OCI-LY3 (cell line): ENCODE results near the gene DCBLD1.
A peak's percentile ranks its signal among the peaks of the same experiment; 100 is the strongest.

Experiments
- H2AFZ ChIP-seq: fragments of 200-600, 300-600 bp; shearing (Covaris generic); 2 replicates; pipeline ENCODE4 v1.6.0; 2014; ENCODE audit warnings: antibody characterized with exemption, low read depth, low read length
- H3K27ac ChIP-seq: fragments of 200-600, 300-600 bp; sonication (generic); 2 replicates; pipeline ENCODE4 v1.5.1; 2014; ENCODE audit warnings: mild to moderate bottlenecking, low read length, moderate library complexity, mixed read lengths
- H3K27me3 ChIP-seq: fragments of 200-600, 300-600 bp; sonication (generic); 2 replicates; pipeline ENCODE4 v1.6.1; 2014; ENCODE audit warnings: low read depth, low read length, mixed read lengths
- H3K36me3 ChIP-seq: fragments of 200-600, 300-600 bp; sonication (generic); replicated peaks from 2 replicates; pipeline ENCODE3; 2014; ENCODE audit warnings: low read depth, low read length, mixed read lengths
- H3K4me1 ChIP-seq: fragments of 300-600, 200-600 bp; sonication (generic); 2 replicates; pipeline ENCODE4 v1.6.1; 2014; ENCODE audit warnings: low read length, mixed read lengths
- H3K4me2 ChIP-seq: fragments of 200-600, 300-600 bp; sonication (generic); 2 replicates; pipeline ENCODE4 v1.6.1; 2014; ENCODE audit warnings: low read length, mixed read lengths
- H3K4me3 ChIP-seq: fragments of 300-600, 200-600 bp; sonication (generic); 2 replicates; pipeline ENCODE4 v1.5.1; 2014; ENCODE audit warnings: antibody characterized with exemption, mild to moderate bottlenecking, low read length, moderate library complexity
- H3K79me2 ChIP-seq: fragments of 300-600, 200-600 bp; shearing (Covaris generic); 2 replicates; pipeline ENCODE4 v1.6.1; 2014; ENCODE audit warnings: mild to moderate bottlenecking, low read length, mixed read lengths
- H3K9ac ChIP-seq: fragments of 300-600, 200-600 bp; shearing (Covaris generic); 2 replicates; pipeline ENCODE4 v1.6.0; 2014; ENCODE audit warnings: mild to moderate bottlenecking, low read length, moderate library complexity
- H3K9me3 ChIP-seq: fragments of 200-600, 300-600 bp; shearing (Covaris generic); 2 replicates; pipeline ENCODE4 v1.6.1; 2014; ENCODE audit warnings: low read length, mixed read lengths; ENCODE audit not compliant: insufficient read depth
- H4K20me1 ChIP-seq: fragments of 200-600, 300-600 bp; sonication (generic); 2 replicates; pipeline ENCODE4 v1.6.1; 2016; ENCODE audit warnings: low read length, mixed read lengths; ENCODE audit not compliant: insufficient read depth
- EZH2phosphoT487 ChIP-seq: fragments of 200-600 bp; shearing (Covaris generic); IDR thresholded peaks from 2 replicates; pipeline ENCODE4 v1.6.1; 2018; ENCODE audit warnings: antibody characterized with exemption, mixed run types, low read depth
- TF ChIP-seq, protein P1 (sequence below): fragments of 200-600, 300-600 bp; sonication (generic); IDR thresholded peaks from 2 replicates; pipeline ENCODE4 v1.5.1; 2014; ENCODE audit warnings: antibody characterized with exemption, low read length, low read depth

The DCBLD1 gene

DNA sequence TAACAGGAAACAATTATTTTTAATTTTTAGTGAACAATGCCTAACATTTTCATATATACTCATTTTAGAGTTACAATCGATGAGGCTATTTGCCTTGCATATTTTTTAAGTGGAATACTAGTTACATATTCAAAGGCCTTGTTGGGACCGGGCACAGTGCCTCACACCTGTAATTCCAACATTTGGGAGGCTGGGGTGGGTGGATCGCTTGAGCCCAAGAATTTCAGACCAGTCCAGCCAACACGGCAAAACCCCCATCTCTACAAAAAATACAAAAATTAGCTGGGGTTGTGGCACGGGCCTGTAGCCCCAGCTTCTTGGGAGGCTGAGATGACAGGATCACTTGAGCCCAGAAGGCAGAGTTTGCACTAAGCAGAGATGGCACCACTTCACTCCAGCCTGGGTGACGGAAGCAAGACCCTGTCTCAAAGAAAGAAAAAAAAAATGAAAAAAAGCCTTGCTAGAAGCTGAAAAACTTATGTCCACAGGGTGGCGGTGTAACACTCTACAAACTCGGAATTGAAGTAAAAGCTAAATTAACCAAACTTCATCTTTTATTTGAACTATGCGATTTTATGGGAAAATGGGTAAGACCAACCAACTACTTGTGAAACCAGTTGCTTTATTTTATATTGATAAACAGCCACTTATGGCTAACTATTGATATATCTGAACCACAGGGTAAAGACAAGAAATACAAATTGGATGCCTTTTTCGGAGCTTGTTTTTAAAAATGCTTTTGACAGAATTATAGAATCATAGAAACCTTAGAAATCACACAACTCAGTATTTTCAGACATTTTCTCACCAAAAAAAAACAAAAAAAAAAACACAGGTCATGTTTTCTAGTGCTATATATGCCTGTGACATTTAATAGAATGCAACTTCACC lies 32.7 kb upstream of the DCBLD1 start:
- H2AFZ ChIP-seq: peak overlapping the region; percentile 78
- H3K4me2 ChIP-seq: peak overlapping the region; percentile 83
- peak overlapping the region; percentile 74 for H3K4me3 ChIP-seq
- H3K9ac ChIP-seq: peak overlapping the region; percentile 52
- H3K27me3 ChIP-seq: no peaks in the 10 kb centered on the region
- no peaks in the 10 kb centered on the region for H3K36me3 ChIP-seq
- H3K4me1 ChIP-seq: peaks cover 5% of the 10 kb centered on the region; the same call in 1 of the 2 replicates
- H3K27ac ChIP-seq: no peak overlapping the region
- no peaks in the 10 kb centered on the region for H3K9me3 ChIP-seq
- H4K20me1 ChIP-seq: no peaks in the 10 kb centered on the region
- no peaks in the 10 kb centered on the region for H3K79me2 ChIP-seq
- TF ChIP-seq EZH2phosphoT487: no peak
- TF ChIP-seq, protein P1, sequence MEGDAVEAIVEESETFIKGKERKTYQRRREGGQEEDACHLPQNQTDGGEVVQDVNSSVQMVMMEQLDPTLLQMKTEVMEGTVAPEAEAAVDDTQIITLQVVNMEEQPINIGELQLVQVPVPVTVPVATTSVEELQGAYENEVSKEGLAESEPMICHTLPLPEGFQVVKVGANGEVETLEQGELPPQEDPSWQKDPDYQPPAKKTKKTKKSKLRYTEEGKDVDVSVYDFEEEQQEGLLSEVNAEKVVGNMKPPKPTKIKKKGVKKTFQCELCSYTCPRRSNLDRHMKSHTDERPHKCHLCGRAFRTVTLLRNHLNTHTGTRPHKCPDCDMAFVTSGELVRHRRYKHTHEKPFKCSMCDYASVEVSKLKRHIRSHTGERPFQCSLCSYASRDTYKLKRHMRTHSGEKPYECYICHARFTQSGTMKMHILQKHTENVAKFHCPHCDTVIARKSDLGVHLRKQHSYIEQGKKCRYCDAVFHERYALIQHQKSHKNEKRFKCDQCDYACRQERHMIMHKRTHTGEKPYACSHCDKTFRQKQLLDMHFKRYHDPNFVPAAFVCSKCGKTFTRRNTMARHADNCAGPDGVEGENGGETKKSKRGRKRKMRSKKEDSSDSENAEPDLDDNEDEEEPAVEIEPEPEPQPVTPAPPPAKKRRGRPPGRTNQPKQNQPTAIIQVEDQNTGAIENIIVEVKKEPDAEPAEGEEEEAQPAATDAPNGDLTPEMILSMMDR: peak; percentile 76

DNA sequence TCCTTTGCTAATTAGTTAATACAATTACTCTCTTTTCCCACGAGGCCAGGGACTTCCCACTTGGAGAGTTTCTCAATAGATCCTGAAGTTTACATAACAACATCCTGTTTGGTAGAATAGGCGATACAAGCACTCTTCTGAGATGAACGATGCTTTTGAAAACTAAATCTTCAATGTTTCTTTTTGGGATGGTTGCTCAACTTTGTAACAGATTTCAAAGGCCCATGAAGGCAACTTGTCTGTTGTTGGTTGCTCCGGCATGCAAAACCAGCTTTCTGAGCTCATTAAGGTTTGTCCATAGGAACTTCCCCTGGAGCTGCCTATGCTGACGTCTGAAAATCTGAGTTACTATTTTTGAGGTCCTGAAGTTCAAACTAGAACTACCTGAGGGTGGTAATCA lies 30.8 kb upstream of the DCBLD1 start:
- Histone ChIP-seq H3K9me3 (no peaks in the 10 kb centered on the region), H3K36me3 (no peaks in the 10 kb centered on the region), H3K9ac (no peak overlapping the region), H4K20me1 (no peaks in the 10 kb centered on the region), H3K4me3 (no peak overlapping the region), H3K27me3 (no peaks in the 10 kb centered on the region), H3K4me2 (no peak overlapping the region), H2AFZ (no peak overlapping the region), H3K79me2 (no peaks in the 10 kb centered on the region), H3K27ac (no peak overlapping the region), H3K4me1 (peaks cover 5% of the 10 kb centered on the region; the same call in 1 of the 2 replicates)
- TF ChIP-seq, protein P1: no peak
- TF ChIP-seq EZH2phosphoT487: no peak

DNA sequence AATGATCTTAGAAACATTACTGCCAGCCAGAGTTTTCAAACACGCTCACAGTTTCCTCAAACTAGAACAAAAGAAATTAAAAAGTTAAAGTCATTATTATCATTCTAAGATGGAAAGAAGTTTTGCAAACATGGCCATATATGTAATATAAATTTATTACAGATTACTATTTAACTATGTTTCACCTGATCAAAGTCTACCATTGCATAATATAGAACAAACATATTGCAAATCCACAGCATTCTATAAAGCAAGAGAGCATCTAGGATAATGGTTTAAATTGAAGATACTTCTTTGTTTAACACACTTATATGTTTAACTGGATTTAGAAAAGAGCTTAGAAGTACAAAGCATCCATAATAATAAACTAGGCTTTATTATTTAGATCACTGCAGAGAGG lies 26.2 kb upstream of the DCBLD1 start:
- Histone ChIP-seq H3K79me2 (no peaks in the 10 kb centered on the region), H3K4me2 (no peak overlapping the region), H2AFZ (no peak overlapping the region), H3K9me3 (no peaks in the 10 kb centered on the region), H3K9ac (no peak overlapping the region), H3K27me3 (no peaks in the 10 kb centered on the region), H3K4me3 (no peak overlapping the region), H3K27ac (no peak overlapping the region), H3K4me1 (no peaks in the 10 kb centered on the region), H3K36me3 (no peaks in the 10 kb centered on the region), H4K20me1 (no peaks in the 10 kb centered on the region)
- TF ChIP-seq, protein P1: no peak
- TF ChIP-seq EZH2phosphoT487: no peak

DNA sequence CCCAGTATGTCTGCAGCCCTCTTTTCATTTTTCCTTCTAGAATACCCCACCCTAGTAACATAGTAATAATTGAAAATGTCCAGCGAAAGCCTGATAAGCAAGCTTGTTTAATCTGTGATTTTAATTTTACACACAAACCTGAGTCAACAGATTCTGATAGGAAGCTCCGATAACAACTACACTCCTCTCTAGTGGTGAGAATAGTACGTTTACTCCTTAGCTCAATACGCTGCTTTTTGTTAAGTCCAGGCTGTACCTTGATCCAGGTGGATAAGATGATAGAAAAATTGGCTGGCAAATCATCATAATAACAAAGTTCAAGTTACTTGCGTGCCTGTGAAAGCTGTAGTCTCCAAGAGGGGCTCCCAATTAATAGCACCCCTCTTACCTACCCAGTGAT lies 25.5 kb upstream of the DCBLD1 start:
- H3K4me1 ChIP-seq: no peaks in the 10 kb centered on the region
- H4K20me1 ChIP-seq: no peaks in the 10 kb centered on the region
- H3K9ac ChIP-seq: no peak overlapping the region
- no peaks in the 10 kb centered on the region for H3K27me3 ChIP-seq
- no peaks in the 10 kb centered on the region for H3K36me3 ChIP-seq
- no peak overlapping the region for H3K27ac ChIP-seq
- no peaks in the 10 kb centered on the region for H3K9me3 ChIP-seq
- no peak overlapping the region for H3K4me2 ChIP-seq
- H3K4me3 ChIP-seq: no peak overlapping the region
- H3K79me2 ChIP-seq: no peaks in the 10 kb centered on the region
- H2AFZ ChIP-seq: no peak overlapping the region
- no peak for TF ChIP-seq EZH2phosphoT487
- TF ChIP-seq, protein P1: no peak
